ENCODE results near the gene PXK.
"Not testable (repeated sequence)": the region's sequence is repeated elsewhere in the genome, so short reads cannot be mapped to it uniquely, and the experiment has no call there.

The PXK gene

DNA sequence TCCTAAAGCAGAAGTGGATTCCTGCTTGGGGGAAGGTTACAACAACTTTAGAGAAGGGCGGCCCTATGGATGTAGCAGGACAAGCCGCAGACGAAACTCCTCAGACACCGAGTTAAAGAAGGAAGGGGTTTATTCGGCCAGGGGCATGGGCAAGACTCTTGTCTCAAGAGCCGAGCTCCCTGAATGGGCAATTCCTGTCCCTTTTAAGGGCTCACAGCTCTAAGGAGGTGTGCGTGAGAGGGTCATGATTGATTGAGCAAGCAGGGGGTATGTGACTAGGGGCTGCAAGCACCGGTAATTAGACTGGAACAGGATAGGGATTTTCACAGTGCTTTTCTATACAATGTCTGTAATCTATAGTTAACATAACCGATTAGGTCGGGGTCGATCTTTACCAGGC, 101.8 kb downstream of the PXK start:
- H3K9me3 ChIP-seq (ENCODE audit: control insufficient read depth, insufficient read depth, low read depth, low read length), result no peaks in the 10 kb centered on the region
- peak overlapping the region; percentile 51; the same call in 1 of the 2 replicates for H3K4me3 ChIP-seq (ENCODE audit: low read depth, low read length)
- peak overlapping the region; percentile 85 for H3K9ac ChIP-seq (ENCODE audit: low read length)
- H3K27ac ChIP-seq (ENCODE audit: low read depth, low read length), result peak overlapping the region; percentile 77; the same call in 1 of the 2 replicates
- peaks cover 37% of the 10 kb centered on the region for H3K4me1 ChIP-seq (ENCODE audit: control insufficient read depth, insufficient read depth, low read length)
- H3K36me3 ChIP-seq (ENCODE audit: control insufficient read depth, insufficient read depth, low read length), result peaks cover 28% of the 10 kb centered on the region
- no peaks in the 10 kb centered on the region for H3K27me3 ChIP-seq (ENCODE audit: control insufficient read depth, insufficient read depth, low read length)

- H3K9me3 ChIP-seq (ENCODE audit: control insufficient read depth, insufficient read depth, low read depth, low read length), result no peaks in the 10 kb centered on the region
- H3K36me3 ChIP-seq (ENCODE audit: control insufficient read depth, insufficient read depth, low read length), result peaks cover 23% of the 10 kb centered on the region
- no peaks in the 10 kb centered on the region for H3K27me3 ChIP-seq (ENCODE audit: control insufficient read depth, insufficient read depth, low read length)
- peak overlapping the region; percentile 85 for H3K9ac ChIP-seq (ENCODE audit: low read length)
- H3K4me1 ChIP-seq (ENCODE audit: control insufficient read depth, insufficient read depth, low read length), result peaks cover 37% of the 10 kb centered on the region
- H3K4me3 ChIP-seq (ENCODE audit: low read depth, low read length), result peak overlapping the region; percentile 51; the same call in 1 of the 2 replicates
- peak overlapping the region; percentile 77; the same call in 1 of the 2 replicates for H3K27ac ChIP-seq (ENCODE audit: low read depth, low read length)
These were observed 102.3 kb downstream of the PXK start for GRCh38 chr3:58434990-58435389.

GRCh38 chr3:58437276-58437675, 104.6 kb downstream of the PXK start:
- H3K27me3 ChIP-seq (ENCODE audit: control insufficient read depth, insufficient read depth, low read length); H3K36me3 ChIP-seq (ENCODE audit: control insufficient read depth, insufficient read depth, low read length); H3K4me3 ChIP-seq (ENCODE audit: low read depth, low read length); H3K9me3 ChIP-seq (ENCODE audit: control insufficient read depth, insufficient read depth, low read depth, low read length): not testable (repeated sequence)
- H3K4me1 ChIP-seq (ENCODE audit: control insufficient read depth, insufficient read depth, low read length), result peaks cover 57% of the 10 kb centered on the region
- H3K9ac ChIP-seq (ENCODE audit: low read length), result peak overlapping the region; percentile 85
- peak overlapping the region; percentile 77; the same call in 1 of the 2 replicates for H3K27ac ChIP-seq (ENCODE audit: low read depth, low read length)

- not testable (repeated sequence) for H3K27me3 ChIP-seq (ENCODE audit: control insufficient read depth, insufficient read depth, low read length); H3K4me3 ChIP-seq (ENCODE audit: low read depth, low read length); H3K9me3 ChIP-seq (ENCODE audit: control insufficient read depth, insufficient read depth, low read depth, low read length); H3K36me3 ChIP-seq (ENCODE audit: control insufficient read depth, insufficient read depth, low read length)
- H3K9ac ChIP-seq (ENCODE audit: low read length), result peak overlapping the region; percentile 67
- H3K27ac ChIP-seq (ENCODE audit: low read depth, low read length), result peak overlapping the region; percentile 79; the same call in 1 of the 2 replicates
- peaks cover 37% of the 10 kb centered on the region for H3K4me1 ChIP-seq (ENCODE audit: control insufficient read depth, insufficient read depth, low read length)
These were observed 108.3 kb downstream of the PXK start for GRCh38 chr3:58440996-58441355.

DNA sequence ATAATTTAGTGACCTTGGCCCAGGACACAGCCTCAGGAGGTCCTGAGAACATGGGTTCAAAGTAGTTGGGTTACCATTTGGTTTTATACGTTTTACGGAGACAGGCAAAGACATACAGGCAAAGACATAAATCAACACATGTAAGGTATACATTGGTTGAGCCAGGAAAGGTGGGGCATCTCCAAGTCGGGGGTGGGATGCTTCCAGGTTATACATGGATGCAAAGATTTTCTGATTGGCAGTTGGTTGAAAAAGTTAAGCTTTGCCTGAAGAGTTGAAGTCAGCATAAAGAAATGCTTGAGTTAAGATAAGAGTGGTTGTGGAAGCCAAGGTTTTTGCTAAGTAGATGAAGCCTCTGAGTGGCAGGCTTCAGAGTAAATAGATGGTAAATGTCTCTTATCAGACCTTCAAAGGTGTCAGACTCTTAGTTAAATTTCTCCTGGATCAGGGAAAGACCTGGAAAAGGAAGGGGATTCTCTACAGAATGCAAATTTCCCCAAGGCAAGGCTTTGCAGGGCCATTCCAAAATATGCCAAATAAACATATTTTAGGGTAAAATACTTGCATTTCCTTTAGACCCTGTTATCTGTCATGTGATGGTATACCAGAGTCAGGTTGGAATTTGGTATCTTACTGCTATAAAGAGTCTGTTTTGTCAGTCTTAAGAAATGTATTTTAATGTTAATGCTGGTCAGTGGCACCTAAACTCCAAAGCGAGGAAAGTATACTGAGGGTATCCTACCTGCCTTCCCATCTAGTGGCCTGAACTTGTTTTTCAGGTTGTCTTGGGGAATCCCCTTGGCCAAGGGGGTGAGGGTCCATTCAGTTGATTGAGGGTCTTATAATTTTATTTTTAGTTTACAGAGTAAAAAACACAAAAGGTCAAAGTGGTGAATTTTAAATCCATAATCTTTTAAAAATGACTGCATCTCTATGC, 109.1 kb downstream of the PXK start:
- peak overlapping the region; percentile 79; the same call in 1 of the 2 replicates for H3K27ac ChIP-seq (ENCODE audit: low read depth, low read length)
- no peaks in the 10 kb centered on the region for H3K9me3 ChIP-seq (ENCODE audit: control insufficient read depth, insufficient read depth, low read depth, low read length)
- no peaks in the 10 kb centered on the region for H3K27me3 ChIP-seq (ENCODE audit: control insufficient read depth, insufficient read depth, low read length)
- peaks cover 30% of the 10 kb centered on the region for H3K4me1 ChIP-seq (ENCODE audit: control insufficient read depth, insufficient read depth, low read length)
- peak overlapping the region; percentile 67 for H3K9ac ChIP-seq (ENCODE audit: low read length)
- H3K4me3 ChIP-seq (ENCODE audit: low read depth, low read length), result no peak overlapping the region; the same call in 1 of the 2 replicates
- H3K36me3 ChIP-seq (ENCODE audit: control insufficient read depth, insufficient read depth, low read length), result no peaks in the 10 kb centered on the region

GRCh38 chr3:58452176-58452575, 119.5 kb downstream of the PXK start:
- H3K4me1 ChIP-seq (ENCODE audit: control insufficient read depth, insufficient read depth, low read length), result no peaks in the 10 kb centered on the region
- no peak overlapping the region for H3K27ac ChIP-seq (ENCODE audit: low read depth, low read length)
- no peaks in the 10 kb centered on the region for H3K27me3 ChIP-seq (ENCODE audit: control insufficient read depth, insufficient read depth, low read length)
- H3K9ac ChIP-seq (ENCODE audit: low read length), result no peak overlapping the region
- H3K9me3 ChIP-seq (ENCODE audit: control insufficient read depth, insufficient read depth, low read depth, low read length), result peaks cover 29% of the 10 kb centered on the region
- no peaks in the 10 kb centered on the region for H3K36me3 ChIP-seq (ENCODE audit: control insufficient read depth, insufficient read depth, low read length)
- no peak overlapping the region for H3K4me3 ChIP-seq (ENCODE audit: low read depth, low read length)

DNA sequence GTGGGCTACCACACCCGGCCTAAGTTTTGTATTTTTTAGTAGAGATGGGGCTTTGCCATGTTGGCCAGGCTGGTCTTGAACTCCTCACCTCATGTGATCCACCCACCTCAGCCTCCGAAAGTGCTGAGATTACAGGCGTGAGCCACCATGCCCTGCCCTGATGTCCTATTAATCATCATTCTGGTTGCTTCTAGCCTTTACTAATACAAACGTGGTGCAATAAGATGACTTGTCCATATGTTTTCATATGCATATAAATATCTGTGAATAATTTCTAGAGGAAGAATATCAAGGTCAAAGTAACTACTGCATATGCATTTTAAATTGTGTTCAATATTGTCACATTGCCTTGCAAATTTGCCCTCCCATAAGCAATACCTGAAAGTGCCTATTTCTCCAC, 126.5 kb downstream of the PXK start:
- Histone ChIP-seq H3K4me1 (ENCODE audit: control insufficient read depth, insufficient read depth, low read length) (peaks cover 13% of the 10 kb centered on the region), H3K27ac (ENCODE audit: low read depth, low read length) (no peak overlapping the region), H3K9ac (ENCODE audit: low read length) (no peak overlapping the region), H3K36me3 (ENCODE audit: control insufficient read depth, insufficient read depth, low read length) (no peaks in the 10 kb centered on the region), H3K9me3 (ENCODE audit: control insufficient read depth, insufficient read depth, low read depth, low read length) (peaks cover 14% of the 10 kb centered on the region), H3K27me3 (ENCODE audit: control insufficient read depth, insufficient read depth, low read length) (no peaks in the 10 kb centered on the region), H3K4me3 (ENCODE audit: low read depth, low read length) (no peak overlapping the region)

GRCh38 chr3:58462829-58463180, 130.1 kb downstream of the PXK start:
- H3K27ac ChIP-seq (ENCODE audit: low read depth, low read length), result peak overlapping the region; percentile 44

GRCh38 chr3:58463181-58463941, 130.7 kb downstream of the PXK start:
- H3K4me1 ChIP-seq (ENCODE audit: control insufficient read depth, insufficient read depth, low read length), result peaks cover 15% of the 10 kb centered on the region
- H3K27ac ChIP-seq (ENCODE audit: low read depth, low read length), result peak overlapping the region; percentile 44
- H3K36me3 ChIP-seq (ENCODE audit: control insufficient read depth, insufficient read depth, low read length), result no peaks in the 10 kb centered on the region
- no peak overlapping the region for H3K9ac ChIP-seq (ENCODE audit: low read length)
- no peaks in the 10 kb centered on the region for H3K27me3 ChIP-seq (ENCODE audit: control insufficient read depth, insufficient read depth, low read length)
- peak overlapping the region; percentile 19; the same call in 1 of the 2 replicates for H3K4me3 ChIP-seq (ENCODE audit: low read depth, low read length)
- no peaks in the 10 kb centered on the region for H3K9me3 ChIP-seq (ENCODE audit: control insufficient read depth, insufficient read depth, low read depth, low read length)

More at GRCh38 chr3:58462829-58463180, 130.1 kb downstream of the PXK start:
- H3K27me3 ChIP-seq (ENCODE audit: control insufficient read depth, insufficient read depth, low read length), result no peaks in the 10 kb centered on the region
- no peaks in the 10 kb centered on the region for H3K36me3 ChIP-seq (ENCODE audit: control insufficient read depth, insufficient read depth, low read length)
- no peak overlapping the region for H3K4me3 ChIP-seq (ENCODE audit: low read depth, low read length)
- H3K9me3 ChIP-seq (ENCODE audit: control insufficient read depth, insufficient read depth, low read depth, low read length), result no peaks in the 10 kb centered on the region
- peaks cover 15% of the 10 kb centered on the region for H3K4me1 ChIP-seq (ENCODE audit: control insufficient read depth, insufficient read depth, low read length)
- no peak overlapping the region for H3K9ac ChIP-seq (ENCODE audit: low read length)

DNA sequence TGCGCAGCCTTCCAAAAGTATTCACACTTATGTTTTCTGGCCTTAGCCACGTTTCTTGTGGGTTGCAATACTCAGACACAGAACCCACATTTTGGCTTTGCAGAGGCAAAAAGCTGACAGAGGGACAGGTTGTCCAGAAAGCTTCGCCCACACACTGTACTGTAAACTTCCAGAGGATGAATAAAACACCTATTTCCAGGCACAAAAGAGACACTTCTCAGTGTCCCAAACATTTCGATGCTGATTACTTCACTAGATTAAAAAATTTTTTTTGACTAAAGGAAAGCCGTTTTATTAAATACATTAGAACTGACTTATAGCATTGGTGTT, 131.2 kb downstream of the PXK start:
- Histone ChIP-seq H3K4me3 (ENCODE audit: low read depth, low read length) (no peak overlapping the region), H3K36me3 (ENCODE audit: control insufficient read depth, insufficient read depth, low read length) (no peaks in the 10 kb centered on the region), H3K4me1 (ENCODE audit: control insufficient read depth, insufficient read depth, low read length) (peaks cover 15% of the 10 kb centered on the region), H3K9ac (ENCODE audit: low read length) (no peak overlapping the region), H3K9me3 (ENCODE audit: control insufficient read depth, insufficient read depth, low read depth, low read length) (no peaks in the 10 kb centered on the region), H3K27ac (ENCODE audit: low read depth, low read length) (no peak overlapping the region), H3K27me3 (ENCODE audit: control insufficient read depth, insufficient read depth, low read length) (no peaks in the 10 kb centered on the region)

GRCh38 chr3:58464866-58465265, 132.2 kb downstream of the PXK start:
- Histone ChIP-seq H3K27ac (ENCODE audit: low read depth, low read length) (no peak overlapping the region), H3K27me3 (ENCODE audit: control insufficient read depth, insufficient read depth, low read length) (no peaks in the 10 kb centered on the region), H3K4me1 (ENCODE audit: control insufficient read depth, insufficient read depth, low read length) (peaks cover 16% of the 10 kb centered on the region), H3K9me3 (ENCODE audit: control insufficient read depth, insufficient read depth, low read depth, low read length) (no peaks in the 10 kb centered on the region), H3K9ac (ENCODE audit: low read length) (no peak overlapping the region), H3K4me3 (ENCODE audit: low read depth, low read length) (no peak overlapping the region), H3K36me3 (ENCODE audit: control insufficient read depth, insufficient read depth, low read length) (no peaks in the 10 kb centered on the region)
